ENCODE data around the gene CFAP20.

DNA sequence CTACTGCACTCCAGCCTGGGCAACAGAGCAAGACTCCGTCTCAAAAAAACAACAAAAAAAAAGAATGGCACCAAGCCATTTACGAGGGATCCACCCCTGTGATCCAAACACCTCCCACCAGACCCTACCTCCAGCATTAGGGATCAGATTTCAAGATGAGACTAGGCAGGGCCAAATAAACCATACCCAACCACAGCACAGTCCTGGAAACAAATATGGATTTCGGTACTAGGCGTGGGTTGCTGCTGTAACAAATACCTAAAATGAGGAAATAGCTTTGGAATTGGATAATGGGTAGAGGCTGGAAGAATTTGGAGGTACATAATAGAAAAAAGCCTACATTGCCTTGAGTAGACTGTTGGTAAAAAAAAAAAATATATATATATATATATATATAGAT is 54.5 kb downstream of the CFAP20 start:
- TF ChIP-seq POLR2AphosphoS5 (IDR thresholded peaks at IDR 0.05; ENCODE audit: low read depth) (no peak), EZH2 (IDR thresholded peaks at IDR 0.05; ENCODE audit: low read depth, unreplicated experiment) (no peak), STAT1 (IDR thresholded peaks at IDR 0.05; ENCODE audit: unreplicated experiment) (no peak), EZH2phosphoT487 (IDR thresholded peaks at IDR 0.05; ENCODE audit: unreplicated experiment) (no peak), ZNF114 (CRISPR knock-in tag; IDR thresholded peaks at IDR 0.05) (no peak), CREB1 (CRISPR knock-in tag; IDR thresholded peaks at IDR 0.05; ENCODE audit: low read depth) (no peak)
- TF ChIP-seq, protein P1, sequence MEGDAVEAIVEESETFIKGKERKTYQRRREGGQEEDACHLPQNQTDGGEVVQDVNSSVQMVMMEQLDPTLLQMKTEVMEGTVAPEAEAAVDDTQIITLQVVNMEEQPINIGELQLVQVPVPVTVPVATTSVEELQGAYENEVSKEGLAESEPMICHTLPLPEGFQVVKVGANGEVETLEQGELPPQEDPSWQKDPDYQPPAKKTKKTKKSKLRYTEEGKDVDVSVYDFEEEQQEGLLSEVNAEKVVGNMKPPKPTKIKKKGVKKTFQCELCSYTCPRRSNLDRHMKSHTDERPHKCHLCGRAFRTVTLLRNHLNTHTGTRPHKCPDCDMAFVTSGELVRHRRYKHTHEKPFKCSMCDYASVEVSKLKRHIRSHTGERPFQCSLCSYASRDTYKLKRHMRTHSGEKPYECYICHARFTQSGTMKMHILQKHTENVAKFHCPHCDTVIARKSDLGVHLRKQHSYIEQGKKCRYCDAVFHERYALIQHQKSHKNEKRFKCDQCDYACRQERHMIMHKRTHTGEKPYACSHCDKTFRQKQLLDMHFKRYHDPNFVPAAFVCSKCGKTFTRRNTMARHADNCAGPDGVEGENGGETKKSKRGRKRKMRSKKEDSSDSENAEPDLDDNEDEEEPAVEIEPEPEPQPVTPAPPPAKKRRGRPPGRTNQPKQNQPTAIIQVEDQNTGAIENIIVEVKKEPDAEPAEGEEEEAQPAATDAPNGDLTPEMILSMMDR (conservative IDR thresholded peaks at IDR 0.05; ENCODE audit: low read depth in 2 of 2): no peak
- TF ChIP-seq, protein P2, sequence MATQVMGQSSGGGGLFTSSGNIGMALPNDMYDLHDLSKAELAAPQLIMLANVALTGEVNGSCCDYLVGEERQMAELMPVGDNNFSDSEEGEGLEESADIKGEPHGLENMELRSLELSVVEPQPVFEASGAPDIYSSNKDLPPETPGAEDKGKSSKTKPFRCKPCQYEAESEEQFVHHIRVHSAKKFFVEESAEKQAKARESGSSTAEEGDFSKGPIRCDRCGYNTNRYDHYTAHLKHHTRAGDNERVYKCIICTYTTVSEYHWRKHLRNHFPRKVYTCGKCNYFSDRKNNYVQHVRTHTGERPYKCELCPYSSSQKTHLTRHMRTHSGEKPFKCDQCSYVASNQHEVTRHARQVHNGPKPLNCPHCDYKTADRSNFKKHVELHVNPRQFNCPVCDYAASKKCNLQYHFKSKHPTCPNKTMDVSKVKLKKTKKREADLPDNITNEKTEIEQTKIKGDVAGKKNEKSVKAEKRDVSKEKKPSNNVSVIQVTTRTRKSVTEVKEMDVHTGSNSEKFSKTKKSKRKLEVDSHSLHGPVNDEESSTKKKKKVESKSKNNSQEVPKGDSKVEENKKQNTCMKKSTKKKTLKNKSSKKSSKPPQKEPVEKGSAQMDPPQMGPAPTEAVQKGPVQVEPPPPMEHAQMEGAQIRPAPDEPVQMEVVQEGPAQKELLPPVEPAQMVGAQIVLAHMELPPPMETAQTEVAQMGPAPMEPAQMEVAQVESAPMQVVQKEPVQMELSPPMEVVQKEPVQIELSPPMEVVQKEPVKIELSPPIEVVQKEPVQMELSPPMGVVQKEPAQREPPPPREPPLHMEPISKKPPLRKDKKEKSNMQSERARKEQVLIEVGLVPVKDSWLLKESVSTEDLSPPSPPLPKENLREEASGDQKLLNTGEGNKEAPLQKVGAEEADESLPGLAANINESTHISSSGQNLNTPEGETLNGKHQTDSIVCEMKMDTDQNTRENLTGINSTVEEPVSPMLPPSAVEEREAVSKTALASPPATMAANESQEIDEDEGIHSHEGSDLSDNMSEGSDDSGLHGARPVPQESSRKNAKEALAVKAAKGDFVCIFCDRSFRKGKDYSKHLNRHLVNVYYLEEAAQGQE (IDR thresholded peaks at IDR 0.05; ENCODE audit: unreplicated experiment): no peak
- TF ChIP-seq, protein P3, sequence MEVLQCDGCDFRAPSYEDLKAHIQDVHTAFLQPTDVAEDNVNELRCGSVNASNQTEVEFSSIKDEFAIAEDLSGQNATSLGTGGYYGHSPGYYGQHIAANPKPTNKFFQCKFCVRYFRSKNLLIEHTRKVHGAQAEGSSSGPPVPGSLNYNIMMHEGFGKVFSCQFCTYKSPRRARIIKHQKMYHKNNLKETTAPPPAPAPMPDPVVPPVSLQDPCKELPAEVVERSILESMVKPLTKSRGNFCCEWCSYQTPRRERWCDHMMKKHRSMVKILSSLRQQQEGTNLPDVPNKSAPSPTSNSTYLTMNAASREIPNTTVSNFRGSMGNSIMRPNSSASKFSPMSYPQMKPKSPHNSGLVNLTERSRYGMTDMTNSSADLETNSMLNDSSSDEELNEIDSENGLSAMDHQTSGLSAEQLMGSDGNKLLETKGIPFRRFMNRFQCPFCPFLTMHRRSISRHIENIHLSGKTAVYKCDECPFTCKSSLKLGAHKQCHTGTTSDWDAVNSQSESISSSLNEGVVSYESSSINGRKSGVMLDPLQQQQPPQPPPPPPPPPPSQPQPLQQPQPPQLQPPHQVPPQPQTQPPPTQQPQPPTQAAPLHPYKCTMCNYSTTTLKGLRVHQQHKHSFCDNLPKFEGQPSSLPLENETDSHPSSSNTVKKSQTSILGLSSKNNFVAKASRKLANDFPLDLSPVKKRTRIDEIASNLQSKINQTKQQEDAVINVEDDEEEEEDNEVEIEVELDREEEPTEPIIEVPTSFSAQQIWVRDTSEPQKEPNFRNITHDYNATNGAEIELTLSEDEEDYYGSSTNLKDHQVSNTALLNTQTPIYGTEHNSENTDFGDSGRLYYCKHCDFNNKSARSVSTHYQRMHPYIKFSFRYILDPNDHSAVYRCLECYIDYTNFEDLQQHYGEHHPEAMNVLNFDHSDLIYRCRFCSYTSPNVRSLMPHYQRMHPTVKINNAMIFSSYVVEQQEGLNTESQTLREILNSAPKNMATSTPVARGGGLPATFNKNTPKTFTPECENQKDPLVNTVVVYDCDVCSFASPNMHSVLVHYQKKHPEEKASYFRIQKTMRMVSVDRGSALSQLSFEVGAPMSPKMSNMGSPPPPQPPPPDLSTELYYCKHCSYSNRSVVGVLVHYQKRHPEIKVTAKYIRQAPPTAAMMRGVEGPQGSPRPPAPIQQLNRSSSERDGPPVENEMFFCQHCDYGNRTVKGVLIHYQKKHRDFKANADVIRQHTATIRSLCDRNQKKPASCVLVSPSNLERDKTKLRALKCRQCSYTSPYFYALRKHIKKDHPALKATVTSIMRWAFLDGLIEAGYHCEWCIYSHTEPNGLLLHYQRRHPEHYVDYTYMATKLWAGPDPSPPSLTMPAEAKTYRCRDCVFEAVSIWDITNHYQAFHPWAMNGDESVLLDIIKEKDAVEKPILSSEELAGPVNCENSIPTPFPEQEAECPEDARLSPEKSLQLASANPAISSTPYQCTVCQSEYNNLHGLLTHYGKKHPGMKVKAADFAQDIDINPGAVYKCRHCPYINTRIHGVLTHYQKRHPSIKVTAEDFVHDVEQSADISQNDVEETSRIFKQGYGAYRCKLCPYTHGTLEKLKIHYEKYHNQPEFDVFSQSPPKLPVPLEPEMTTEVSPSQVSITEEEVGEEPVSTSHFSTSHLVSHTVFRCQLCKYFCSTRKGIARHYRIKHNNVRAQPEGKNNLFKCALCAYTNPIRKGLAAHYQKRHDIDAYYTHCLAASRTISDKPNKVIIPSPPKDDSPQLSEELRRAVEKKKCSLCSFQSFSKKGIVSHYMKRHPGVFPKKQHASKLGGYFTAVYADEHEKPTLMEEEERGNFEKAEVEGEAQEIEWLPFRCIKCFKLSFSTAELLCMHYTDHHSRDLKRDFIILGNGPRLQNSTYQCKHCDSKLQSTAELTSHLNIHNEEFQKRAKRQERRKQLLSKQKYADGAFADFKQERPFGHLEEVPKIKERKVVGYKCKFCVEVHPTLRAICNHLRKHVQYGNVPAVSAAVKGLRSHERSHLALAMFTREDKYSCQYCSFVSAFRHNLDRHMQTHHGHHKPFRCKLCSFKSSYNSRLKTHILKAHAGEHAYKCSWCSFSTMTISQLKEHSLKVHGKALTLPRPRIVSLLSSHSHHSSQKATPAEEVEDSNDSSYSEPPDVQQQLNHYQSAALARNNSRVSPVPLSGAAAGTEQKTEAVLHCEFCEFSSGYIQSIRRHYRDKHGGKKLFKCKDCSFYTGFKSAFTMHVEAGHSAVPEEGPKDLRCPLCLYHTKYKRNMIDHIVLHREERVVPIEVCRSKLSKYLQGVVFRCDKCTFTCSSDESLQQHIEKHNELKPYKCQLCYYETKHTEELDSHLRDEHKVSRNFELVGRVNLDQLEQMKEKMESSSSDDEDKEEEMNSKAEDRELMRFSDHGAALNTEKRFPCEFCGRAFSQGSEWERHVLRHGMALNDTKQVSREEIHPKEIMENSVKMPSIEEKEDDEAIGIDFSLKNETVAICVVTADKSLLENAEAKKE (CRISPR knock-in tag; IDR thresholded peaks at IDR 0.05): no peak

Data from GM23338 (cell line).